ENCODE measurements around the gene GOLGB1.

DNA sequence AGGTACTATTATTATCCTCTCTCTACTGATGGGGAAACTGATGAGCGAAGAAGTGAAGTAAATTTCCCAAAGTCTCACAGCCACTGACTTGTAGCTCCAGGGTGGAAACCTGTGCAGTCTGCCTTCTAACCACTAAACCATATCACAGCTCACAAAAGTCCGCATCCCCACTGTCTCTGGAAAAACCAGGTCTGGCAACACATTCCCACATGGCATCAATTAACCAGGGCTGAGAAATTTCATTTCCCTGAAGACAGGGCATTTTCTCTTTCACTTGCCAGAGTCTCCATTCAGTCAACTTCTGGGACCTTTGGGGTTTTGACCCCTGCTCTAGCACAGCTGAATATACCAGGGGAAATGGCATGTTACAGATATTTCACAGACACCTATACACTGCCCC is 129.8 kb downstream of the GOLGB1 start:
- TF ChIP-seq, protein P1, sequence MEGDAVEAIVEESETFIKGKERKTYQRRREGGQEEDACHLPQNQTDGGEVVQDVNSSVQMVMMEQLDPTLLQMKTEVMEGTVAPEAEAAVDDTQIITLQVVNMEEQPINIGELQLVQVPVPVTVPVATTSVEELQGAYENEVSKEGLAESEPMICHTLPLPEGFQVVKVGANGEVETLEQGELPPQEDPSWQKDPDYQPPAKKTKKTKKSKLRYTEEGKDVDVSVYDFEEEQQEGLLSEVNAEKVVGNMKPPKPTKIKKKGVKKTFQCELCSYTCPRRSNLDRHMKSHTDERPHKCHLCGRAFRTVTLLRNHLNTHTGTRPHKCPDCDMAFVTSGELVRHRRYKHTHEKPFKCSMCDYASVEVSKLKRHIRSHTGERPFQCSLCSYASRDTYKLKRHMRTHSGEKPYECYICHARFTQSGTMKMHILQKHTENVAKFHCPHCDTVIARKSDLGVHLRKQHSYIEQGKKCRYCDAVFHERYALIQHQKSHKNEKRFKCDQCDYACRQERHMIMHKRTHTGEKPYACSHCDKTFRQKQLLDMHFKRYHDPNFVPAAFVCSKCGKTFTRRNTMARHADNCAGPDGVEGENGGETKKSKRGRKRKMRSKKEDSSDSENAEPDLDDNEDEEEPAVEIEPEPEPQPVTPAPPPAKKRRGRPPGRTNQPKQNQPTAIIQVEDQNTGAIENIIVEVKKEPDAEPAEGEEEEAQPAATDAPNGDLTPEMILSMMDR (IDR thresholded peaks at IDR 0.05) = no peak
- TF ChIP-seq POLR2A (IDR thresholded peaks at IDR 0.05) (no peak), EP300 (IDR thresholded peaks at IDR 0.05) (no peak)
